ENCODE data around the gene KAT6B.

The KAT6B gene

GRCh38 chr10:74827694-74828093, 1.3 kb downstream of the KAT6B start:
- Mint-ChIP-seq H3K4me1 (ENCODE audit: low read depth) (peaks cover 47% of the 10 kb centered on the region), H3K4me3 (peak overlapping the region; percentile 92), H3K9me3 (no peaks in the 10 kb centered on the region), H3K36me3 (ENCODE audit: low read depth) (peaks cover 12% of the 10 kb centered on the region), H3K27ac (peak overlapping the region; percentile 91), H3K27me3 (peaks cover 8% of the 10 kb centered on the region)
- intact Hi-C loops (cut with micrococcal nuclease): loop anchor here (5.0 to 10.0 kb wide), 2 partner anchors 385 to 563 kb away; partner anchors contain the start of gene VDAC2

GRCh38 chr10:74828946-74829345, 2.5 kb downstream of the KAT6B start:
- no peak overlapping the region for H3K4me3 Mint-ChIP-seq

GRCh38 chr10:74831518-74832120, 5.2 kb downstream of the KAT6B start:
- Mint-ChIP-seq H3K9me3 (no peaks in the 10 kb centered on the region), H3K36me3 (ENCODE audit: low read depth) (no peaks in the 10 kb centered on the region), H3K27ac (no peak overlapping the region), H3K27me3 (no peaks in the 10 kb centered on the region), H3K4me3 (no peak overlapping the region), H3K4me1 (ENCODE audit: low read depth) (peaks cover 44% of the 10 kb centered on the region)
- intact Hi-C loops (cut with micrococcal nuclease): no loop called here

More at GRCh38 chr10:74828946-74829345, 2.5 kb downstream of the KAT6B start:
- peaks cover 6% of the 10 kb centered on the region for H3K27me3 Mint-ChIP-seq
- H3K27ac Mint-ChIP-seq: peak overlapping the region; percentile 52
- H3K4me1 Mint-ChIP-seq (ENCODE audit: low read depth): peaks cover 45% of the 10 kb centered on the region
- no peaks in the 10 kb centered on the region for H3K9me3 Mint-ChIP-seq
- peaks cover 12% of the 10 kb centered on the region for H3K36me3 Mint-ChIP-seq (ENCODE audit: low read depth)
- intact Hi-C loops (cut with micrococcal nuclease): loop anchor here (5.0 to 10.0 kb wide), 2 partner anchors 383 to 564 kb away; partner anchors contain the start of gene VDAC2

- Mint-ChIP-seq H3K4me3 (no peak overlapping the region), H3K27me3 (no peaks in the 10 kb centered on the region), H3K27ac (no peak overlapping the region), H3K36me3 (ENCODE audit: low read depth) (peaks cover 5% of the 10 kb centered on the region), H3K9me3 (no peaks in the 10 kb centered on the region), H3K4me1 (ENCODE audit: low read depth) (peaks cover 27% of the 10 kb centered on the region)
- intact Hi-C loops (cut with micrococcal nuclease): no loop called here
These were observed 9.6 kb downstream of the KAT6B start for GRCh38 chr10:74835963-74836362.

- peaks cover 22% of the 10 kb centered on the region for H3K4me1 Mint-ChIP-seq (ENCODE audit: low read depth)
- H3K36me3 Mint-ChIP-seq (ENCODE audit: low read depth): peaks cover 5% of the 10 kb centered on the region
- intact Hi-C loops (cut with micrococcal nuclease): no loop called here
- no peak overlapping the region for H3K27ac Mint-ChIP-seq
- H3K4me3 Mint-ChIP-seq: no peak overlapping the region
- no peaks in the 10 kb centered on the region for H3K9me3 Mint-ChIP-seq
- H3K27me3 Mint-ChIP-seq: no peaks in the 10 kb centered on the region
These were observed 10.5 kb downstream of the KAT6B start for GRCh38 chr10:74836877-74837276.

GRCh38 chr10:74837743-74838142, 11.3 kb downstream of the KAT6B start:
- no peak overlapping the region for H3K4me3 Mint-ChIP-seq
- no peaks in the 10 kb centered on the region for H3K9me3 Mint-ChIP-seq
- H3K4me1 Mint-ChIP-seq (ENCODE audit: low read depth): peaks cover 28% of the 10 kb centered on the region
- no peaks in the 10 kb centered on the region for H3K27me3 Mint-ChIP-seq
- intact Hi-C loops (cut with micrococcal nuclease): no loop called here
- no peak overlapping the region for H3K27ac Mint-ChIP-seq
- H3K36me3 Mint-ChIP-seq (ENCODE audit: low read depth): peaks cover 6% of the 10 kb centered on the region

- Mint-ChIP-seq H3K36me3 (ENCODE audit: low read depth) (peaks cover 19% of the 10 kb centered on the region), H3K4me1 (ENCODE audit: low read depth) (peaks cover 42% of the 10 kb centered on the region), H3K27me3 (no peaks in the 10 kb centered on the region), H3K4me3 (no peak overlapping the region), H3K9me3 (no peaks in the 10 kb centered on the region), H3K27ac (no peak overlapping the region)
- intact Hi-C loops (cut with micrococcal nuclease): no loop called here
These were observed 13.3 kb downstream of the KAT6B start for GRCh38 chr10:74839708-74840107.

- Mint-ChIP-seq H3K4me1 (ENCODE audit: low read depth) (peaks cover 38% of the 10 kb centered on the region), H3K9me3 (no peaks in the 10 kb centered on the region), H3K4me3 (no peak overlapping the region)
These were observed 15.0 kb downstream of the KAT6B start for GRCh38 chr10:74841265-74841973.

GRCh38 chr10:74842301-74842954, 16.0 kb downstream of the KAT6B start:
- intact Hi-C loops (cut with micrococcal nuclease): no loop called here
- Mint-ChIP-seq H3K4me3 (no peak overlapping the region), H3K27me3 (no peaks in the 10 kb centered on the region), H3K27ac (no peak overlapping the region), H3K9me3 (no peaks in the 10 kb centered on the region), H3K4me1 (ENCODE audit: low read depth) (peaks cover 38% of the 10 kb centered on the region), H3K36me3 (ENCODE audit: low read depth) (peaks cover 19% of the 10 kb centered on the region)

More at GRCh38 chr10:74841265-74841973, 15.0 kb downstream of the KAT6B start:
- no peak overlapping the region for H3K27ac Mint-ChIP-seq
- H3K36me3 Mint-ChIP-seq (ENCODE audit: low read depth): peaks cover 19% of the 10 kb centered on the region
- intact Hi-C loops (cut with micrococcal nuclease): no loop called here
- no peaks in the 10 kb centered on the region for H3K27me3 Mint-ChIP-seq

- peaks cover 34% of the 10 kb centered on the region for H3K4me1 Mint-ChIP-seq (ENCODE audit: low read depth)
- peaks cover 20% of the 10 kb centered on the region for H3K36me3 Mint-ChIP-seq (ENCODE audit: low read depth)
- H3K27ac Mint-ChIP-seq: no peak overlapping the region
- no peaks in the 10 kb centered on the region for H3K9me3 Mint-ChIP-seq
- no peak overlapping the region for H3K4me3 Mint-ChIP-seq
- intact Hi-C loops (cut with micrococcal nuclease): no loop called here
- H3K27me3 Mint-ChIP-seq: no peaks in the 10 kb centered on the region
These were observed 20.6 kb downstream of the KAT6B start for GRCh38 chr10:74846958-74847357.

GRCh38 chr10:74851831-74852230, 25.4 kb downstream of the KAT6B start:
- Mint-ChIP-seq H3K27me3 (no peaks in the 10 kb centered on the region), H3K4me1 (ENCODE audit: low read depth) (peaks cover 28% of the 10 kb centered on the region), H3K27ac (no peak overlapping the region), H3K9me3 (no peaks in the 10 kb centered on the region), H3K4me3 (no peak overlapping the region), H3K36me3 (ENCODE audit: low read depth) (peaks cover 12% of the 10 kb centered on the region)
- intact Hi-C loops (cut with micrococcal nuclease): no loop called here

- Mint-ChIP-seq H3K4me1 (ENCODE audit: low read depth) (peaks cover 28% of the 10 kb centered on the region), H3K4me3 (no peak overlapping the region), H3K27me3 (no peaks in the 10 kb centered on the region), H3K9me3 (no peaks in the 10 kb centered on the region), H3K36me3 (ENCODE audit: low read depth) (peaks cover 12% of the 10 kb centered on the region), H3K27ac (no peak overlapping the region)
- intact Hi-C loops (cut with micrococcal nuclease): no loop called here
These were observed 26.0 kb downstream of the KAT6B start for GRCh38 chr10:74852381-74852780.

- Mint-ChIP-seq H3K27me3 (no peaks in the 10 kb centered on the region), H3K36me3 (ENCODE audit: low read depth) (peaks cover 6% of the 10 kb centered on the region), H3K4me3 (no peak overlapping the region), H3K4me1 (ENCODE audit: low read depth) (peaks cover 28% of the 10 kb centered on the region), H3K27ac (no peak overlapping the region), H3K9me3 (no peaks in the 10 kb centered on the region)
- intact Hi-C loops (cut with micrococcal nuclease): no loop called here
These were observed 28.2 kb downstream of the KAT6B start for GRCh38 chr10:74854610-74855009.

- Mint-ChIP-seq H3K9me3 (no peaks in the 10 kb centered on the region), H3K4me1 (ENCODE audit: low read depth) (peaks cover 28% of the 10 kb centered on the region), H3K36me3 (ENCODE audit: low read depth) (peaks cover 6% of the 10 kb centered on the region), H3K27ac (no peak overlapping the region), H3K4me3 (no peak overlapping the region), H3K27me3 (no peaks in the 10 kb centered on the region)
- intact Hi-C loops (cut with micrococcal nuclease): no loop called here
These were observed 28.6 kb downstream of the KAT6B start for GRCh38 chr10:74855027-74855426.
